A673 (cell line): Measurements from ENCODE around the gene EDEM2.

ENCODE experiments used
- CTCF ChIP-seq: fragments of 300-800, 200-600 bp; sonication (generic); conservative IDR thresholded peaks from 2 replicates; pipeline ENCODE4 v1.5.1; 2017; ENCODE audit warnings: low read depth, mild to moderate bottlenecking, antibody characterized with exemption, low read length, moderate library complexity, mixed read lengths
- EZH2 ChIP-seq: fragments of 200-600 bp; sonication (generic); IDR thresholded peaks from 2 replicates; pipeline ENCODE4 v1.6.1; 2017; ENCODE audit warnings: borderline replicate concordance, low read depth, mild to moderate bottlenecking, mixed read lengths, antibody characterized with exemption, low read length; ENCODE audit not compliant: poor library complexity, severe bottlenecking

- TF ChIP-seq CTCF, result no peak
- no peak for TF ChIP-seq EZH2
Observed at GRCh38 chr20:35144694-35145093, 2.4 kb downstream of the EDEM2 start.
